ENCODE results near the gene IL12A.

The IL12A gene

GRCh38 chr3:159989973-159990846, 1.6 kb downstream of the IL12A start:
- no peak for DNase-seq

GRCh38 chr3:159991591-159991990, 3.0 kb downstream of the IL12A start:
- no peak for DNase-seq

- no peak for DNase-seq
Observed at GRCh38 chr3:159992589-159992988, 4.0 kb downstream of the IL12A start.

GRCh38 chr3:159994182-159994581, 5.5 kb downstream of the IL12A start:
- DNase-seq, result no peak

- no peak for DNase-seq
Observed at GRCh38 chr3:159995091-159995490, 6.5 kb downstream of the IL12A start.

- DNase-seq, result no peak
Observed at GRCh38 chr3:159996018-159996417, 7.4 kb downstream of the IL12A start.

GRCh38 chr3:159996959-159997358, 8.3 kb downstream of the IL12A start:
- no peak for DNase-seq

GRCh38 chr3:160001148-160001760, 12.6 kb downstream of the IL12A start:
- DNase-seq, result no peak

- no peak for DNase-seq
Observed at GRCh38 chr3:160001850-160002623, 13.4 kb downstream of the IL12A start.

GRCh38 chr3:160003520-160004128, 15.0 kb downstream of the IL12A start:
- peak; percentile 71 for DNase-seq

- DNase-seq, result no peak
Observed at GRCh38 chr3:160005004-160005403, 16.4 kb downstream of the IL12A start.

GRCh38 chr3:160006282-160007163, 17.9 kb downstream of the IL12A start:
- DNase-seq, result peak; percentile 73

- DNase-seq, result no peak
Observed at GRCh38 chr3:160008961-160009360, 20.3 kb downstream of the IL12A start.

- DNase-seq, result no peak
Observed at GRCh38 chr3:160009525-160009924, 20.9 kb downstream of the IL12A start.

- no peak for DNase-seq
Observed at GRCh38 chr3:160010578-160010977, 21.9 kb downstream of the IL12A start.

GRCh38 chr3:160012108-160012507, 23.5 kb downstream of the IL12A start:
- DNase-seq, result no peak

- no peak for DNase-seq
Observed at GRCh38 chr3:160016972-160017371, 28.3 kb downstream of the IL12A start.

GRCh38 chr3:160018959-160019358, 30.3 kb downstream of the IL12A start:
- DNase-seq, result no peak

GRCh38 chr3:160020057-160020711, 31.5 kb downstream of the IL12A start:
- no peak for DNase-seq

GRCh38 chr3:160022068-160022467, 33.4 kb downstream of the IL12A start:
- no peak for DNase-seq

GRCh38 chr3:160023476-160023875, 34.8 kb downstream of the IL12A start:
- no peak for DNase-seq

Data from midbrain (tissue), 1 donor.